Vagina (tissue), 2 donors: ENCODE measurements around the gene ZFPL1. TPM values are rescaled to one million over a fixed set of nuclear protein-coding genes. Genes with fewer than 3 reads are reported as not detected.

ENCODE experiments used
- DNase-seq, 2 donors: peaks; one replicate each; pipeline ENCODE4 v3.0.0-alpha.2; 2017; ENCODE audit errors: extremely low spot score in 2 of 2
- H3K27ac ChIP-seq: fragments of 200-600 bp; sonication (generic); one replicate; pipeline ENCODE4 v1.5.1; 2019
- H3K27me3 ChIP-seq: fragments of 200-600 bp; sonication (generic); one replicate; pipeline ENCODE4 v1.5.1; 2019
- H3K36me3 ChIP-seq, 2 donors: fragments of 200-600 bp; sonication (generic); one replicate each; pipeline ENCODE4 v1.5.1; 2017 to 2019
- H3K4me1 ChIP-seq: fragments of 200-600 bp; sonication (generic); one replicate; pipeline ENCODE4 v1.5.1; 2019
- H3K4me3 ChIP-seq, 2 donors: fragments of 200-600 bp; sonication (generic); 1 replicate in 1 of 2; 2 replicates in 1 of 2; pipeline ENCODE4 v1.5.1; 2016 to 2019
- H3K9me3 ChIP-seq: fragments of 200-600 bp; sonication (generic); one replicate; pipeline ENCODE4 v1.5.1; 2019
- CTCF ChIP-seq, 3 experiments: fragments of 450-650 bp in 2 of 3; fragments of 200-600 bp in 1 of 3; sonication (generic) in 1 of 3; IDR thresholded peaks; one replicate each; pipeline ENCODE4 v1.5.1; 2017 to 2019; ENCODE audit warnings: antibody characterized with exemption in 3 of 3, mild to moderate bottlenecking in 2 of 3, moderate library complexity in 2 of 3
- POLR2A ChIP-seq, 2 donors: fragments of 450-650 bp; IDR thresholded peaks; one replicate each; pipeline ENCODE4 v1.6.1; 2017; ENCODE audit warnings: antibody characterized with exemption in 2 of 2, mild to moderate bottlenecking in 2 of 2, moderate library complexity in 2 of 2
- POLR2AphosphoS5 ChIP-seq, 2 donors: sonication (generic); formaldehyde crosslinking; IDR thresholded peaks; one replicate each; pipeline ENCODE4 v1.9.0; 2017; ENCODE audit warnings: antibody characterized with exemption in 2 of 2, mild to moderate bottlenecking in 2 of 2, low read depth in 1 of 2; ENCODE audit not compliant: insufficient read depth in 1 of 2
- intact Hi-C: fragments of 100-400 bp; cut with DNase I; formaldehyde crosslinking; loops from one replicate; pipeline ENCODE4 v1.15.1; 2023
- microRNA-seq: library from miRNA; unstranded; fragments of <30 nt; microRNA quantifications from one replicate; pipeline ENCODE4, GENCODE V29; 2017; ENCODE audit warnings: borderline number of aligned reads, borderline replicate concordance
- small RNA-seq: library from RNA; depleted of rRNA; stranded (forward); fragments of <200 nt; gene quantifications from one replicate; pipeline ENCODE3, GENCODE V24; 2016
- total RNA-seq: library from RNA; depleted of rRNA; stranded (reverse); fragments of >200 nt; gene quantifications from one replicate; pipeline ENCODE4 v1.2.3, GENCODE V29; 2016

ZFPL1 gene
- total RNA-seq, 1 donor from 2014 or later: 50.8 TPM

DNA sequence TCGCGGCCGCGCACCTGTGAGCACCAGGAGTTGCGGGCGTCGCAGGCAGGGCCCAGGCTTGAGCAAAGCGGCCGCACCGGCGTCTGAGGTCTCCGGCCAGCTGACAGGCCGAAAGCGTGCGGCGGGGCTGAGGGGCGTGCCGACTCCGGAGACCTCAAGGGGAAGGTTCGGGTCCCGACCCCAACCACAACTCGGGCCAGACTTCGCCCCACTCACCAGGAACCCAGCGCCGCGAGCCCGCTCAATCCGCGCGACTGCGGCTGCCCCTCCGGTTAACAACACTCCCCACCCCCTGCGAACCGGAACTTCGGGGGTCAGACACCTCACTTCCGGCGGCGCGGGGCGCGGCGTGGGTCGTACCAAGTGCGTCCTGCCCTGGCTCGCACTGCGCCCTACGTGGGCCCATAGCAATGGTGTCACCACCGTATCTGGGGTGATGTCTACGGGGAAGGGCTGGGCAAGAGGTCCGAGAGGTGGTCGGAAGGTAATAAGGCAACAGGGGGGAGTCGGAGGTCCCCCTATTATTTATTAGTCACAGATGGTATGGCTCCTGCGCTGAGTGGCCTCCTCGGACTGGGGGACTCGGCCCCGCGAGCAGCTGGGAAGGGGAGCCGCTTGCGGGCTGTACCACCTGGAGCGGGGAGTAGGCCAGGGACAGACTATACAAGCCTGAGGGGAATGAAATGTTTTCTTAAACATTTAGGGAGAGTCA lies 50.4 kb downstream of the ZFPL1 start, which contains the start of gene SYVN1:
TSS of gene SYVN1 (minus strand) at position 280 of the 712 bp plus-strand sequence. CDS start 918 bp downstream, outside the sequence.
- peaks cover 30% of the 10 kb centered on the region for H3K4me1 ChIP-seq
- DNase-seq: peak in 1 of 2 donors; percentile 93

DNA sequence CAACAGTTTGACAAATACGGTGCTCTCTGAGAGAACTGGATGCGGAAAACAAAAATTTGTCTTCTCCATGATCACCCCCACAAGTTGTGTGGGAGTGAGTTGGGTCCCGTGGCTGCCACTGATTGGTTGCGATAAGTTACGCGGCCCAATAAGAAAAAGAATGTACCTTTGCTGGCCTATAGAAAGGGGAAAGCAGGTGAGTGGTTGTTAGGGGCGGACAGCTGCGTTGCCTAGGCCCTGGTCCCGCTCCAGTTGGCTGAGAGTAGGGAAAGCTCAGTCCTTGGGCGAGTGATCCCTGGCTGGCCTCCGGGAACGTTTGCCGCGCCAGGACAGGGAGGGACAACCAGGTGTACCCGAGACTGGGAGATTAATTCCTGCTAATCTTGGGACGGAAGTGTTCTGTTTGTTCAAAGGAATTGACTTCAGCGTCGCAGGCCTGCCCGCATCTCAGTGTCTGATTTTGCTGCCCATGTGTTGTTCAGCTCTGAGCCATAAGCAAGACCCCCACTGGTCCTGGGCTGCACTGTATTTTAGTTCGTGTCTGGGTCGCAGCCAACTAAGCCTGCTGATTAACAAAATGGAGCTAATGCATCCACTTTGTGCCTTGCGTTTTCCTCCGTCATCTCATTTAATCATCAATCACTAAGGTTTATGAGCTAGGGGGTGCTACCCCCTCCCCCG lies 51.1 kb downstream of the ZFPL1 start:
- Histone ChIP-seq H3K27ac (peak overlapping the region; percentile 94), H3K4me1 (peaks cover 30% of the 10 kb centered on the region), H3K4me3 (peak overlapping the region; percentile 87 to 89), H3K27me3 (no peaks in the 10 kb centered on the region), H3K9me3 (no peaks in the 10 kb centered on the region), H3K36me3 (peaks cover 0 to 24% of the 10 kb centered on the region in 2 donors)
- DNase-seq: peak in 1 of 2 donors; percentile 98
- intact Hi-C loops: loop anchor here (2.0 kb wide), 1 partner anchor 46 kb away; the partner anchor contains the start of gene CAPN1
- TF ChIP-seq POLR2AphosphoS5 (IDR thresholded peaks at IDR 0.05; ENCODE audit: insufficient read depth in 1 of 2, low read depth in 1 of 2) (peak in 1 of 2 donors; percentile 79), POLR2A (IDR thresholded peaks at IDR 0.05) (peak in 1 of 2 donors; percentile 21), CTCF (IDR thresholded peaks at IDR 0.05) (peak in 1 of 3 experiments; percentile 9)

More for the DNA sequence above, 50.4 kb downstream of the ZFPL1 start, which contains the start of gene SYVN1:
- H3K9me3 ChIP-seq: no peaks in the 10 kb centered on the region
- TF ChIP-seq POLR2A (IDR thresholded peaks at IDR 0.05) (peak in 1 of 2 donors; percentile 90), CTCF (IDR thresholded peaks at IDR 0.05) (peak in 1 of 3 experiments; percentile 6), POLR2AphosphoS5 (IDR thresholded peaks at IDR 0.05; ENCODE audit: insufficient read depth in 1 of 2, low read depth in 1 of 2) (peak; percentile 64 to 100)
- peak within 1 kb of the TSS; percentile 94 for H3K27ac ChIP-seq
- H3K36me3 ChIP-seq: peaks cover 0 to 31% of the 10 kb centered on the region in 2 donors
- intact Hi-C loops: loop anchor here (2.0 kb wide), 1 partner anchor 46 kb away; the partner anchor contains the start of gene CAPN1
- no peaks in the 10 kb centered on the region for H3K27me3 ChIP-seq
- peak within 1 kb of the TSS; percentile 87 to 89 for H3K4me3 ChIP-seq

DNA sequence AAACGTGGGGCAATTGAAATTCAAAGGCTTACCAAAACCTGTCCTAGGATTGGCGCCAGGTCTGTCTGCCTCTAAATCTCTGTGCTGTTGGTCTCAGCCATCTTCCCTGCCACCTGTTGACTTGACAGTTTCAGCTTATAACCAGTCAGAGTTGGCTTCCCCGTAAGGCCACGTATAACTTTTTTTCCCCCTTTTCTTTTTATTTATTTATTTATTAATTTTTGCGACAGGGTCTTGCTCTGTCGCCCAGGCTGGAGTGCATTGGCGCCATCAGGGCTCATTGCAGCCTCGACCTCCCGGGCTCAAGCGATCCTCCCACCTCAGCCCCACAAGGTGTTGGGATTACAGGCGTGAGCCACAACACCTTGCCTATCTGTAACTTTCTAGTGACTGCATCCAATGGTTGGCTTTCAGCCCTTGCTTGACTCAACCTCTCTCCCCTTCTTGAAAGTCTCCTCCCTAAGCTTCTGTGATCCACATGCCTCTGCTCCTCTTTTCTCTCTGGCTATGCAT lies 51.7 kb downstream of the ZFPL1 start:
- Histone ChIP-seq H3K27me3 (no peaks in the 10 kb centered on the region), H3K9me3 (no peaks in the 10 kb centered on the region), H3K27ac (peak overlapping the region; percentile 94), H3K36me3 (peaks cover 0 to 18% of the 10 kb centered on the region in 2 donors), H3K4me1 (peaks cover 30% of the 10 kb centered on the region), H3K4me3 (peak overlapping the region; percentile 87 to 89)
- DNase-seq: no peak
- intact Hi-C loops: loop anchor here (2.0 kb wide), 1 partner anchor 45 kb away; the partner anchor contains the start of gene CAPN1
- TF ChIP-seq POLR2A (IDR thresholded peaks at IDR 0.05) (no peak), POLR2AphosphoS5 (IDR thresholded peaks at IDR 0.05; ENCODE audit: insufficient read depth in 1 of 2, low read depth in 1 of 2) (no peak), CTCF (IDR thresholded peaks at IDR 0.05) (no peak)

- no peak overlapping the region for H3K4me3 ChIP-seq
- TF ChIP-seq CTCF (IDR thresholded peaks at IDR 0.05) (no peak), POLR2AphosphoS5 (IDR thresholded peaks at IDR 0.05; ENCODE audit: insufficient read depth in 1 of 2, low read depth in 1 of 2) (no peak), POLR2A (IDR thresholded peaks at IDR 0.05) (no peak)
- no peak for DNase-seq
- intact Hi-C loops: no loop called here
- no peaks in the 10 kb centered on the region for H3K9me3 ChIP-seq
- H3K27ac ChIP-seq: no peak overlapping the region
- peaks cover 0 to 9% of the 10 kb centered on the region in 2 donors for H3K36me3 ChIP-seq
- H3K27me3 ChIP-seq: no peaks in the 10 kb centered on the region
- H3K4me1 ChIP-seq: peaks cover 30% of the 10 kb centered on the region
Measured at GRCh38 chr11:65136515-65137096, 52.6 kb downstream of the ZFPL1 start.

Small RNA genes within 50 kb of the gene (microRNA-seq; reads per million reads assigned to microRNA genes)
- gene MIR6751: not detected

Small RNA genes within 50 kb of the gene (small RNA-seq; reads per million reads assigned to genes)
- gene SNX15: not detected

Other genes with a start within 250 kb of the ZFPL1 start
- 13.0 TPM for gene CDC42BPG, start 239.6 kb upstream of the ZFPL1 start, total RNA-seq
- 61.6 TPM for gene EHD1, start 205.6 kb upstream of the ZFPL1 start, total RNA-seq
- gene ATG2A, start 167.0 kb upstream of the ZFPL1 start, total RNA-seq: 27.0 TPM
- 16.9 TPM for gene PPP2R5B, start 159.5 kb upstream of the ZFPL1 start, total RNA-seq
- not detected for gene GPHA2, start 148.3 kb upstream of the ZFPL1 start, total RNA-seq
- not detected for gene MAJIN, start 112.1 kb upstream of the ZFPL1 start, total RNA-seq
- not detected for gene BATF2, start 87.3 kb upstream of the ZFPL1 start, total RNA-seq
- gene ARL2, start 70.1 kb upstream of the ZFPL1 start, total RNA-seq: 112 TPM
- gene SNX15, start 56.8 kb upstream of the ZFPL1 start, total RNA-seq: 24.1 TPM
- gene SAC3D1, start 43.0 kb upstream of the ZFPL1 start, total RNA-seq: 11.8 TPM
- 30.7 TPM for gene NAALADL1, start 25.7 kb upstream of the ZFPL1 start, total RNA-seq
- 3.7 TPM for gene CDCA5, start 182 bp upstream of the ZFPL1 start, total RNA-seq
- 191 TPM for gene VPS51, start 12.0 kb downstream of the ZFPL1 start, total RNA-seq
- 37.6 TPM for gene TM7SF2, start 27.6 kb downstream of the ZFPL1 start, total RNA-seq
- 15.7 TPM for gene ZNHIT2, start 33.5 kb downstream of the ZFPL1 start, total RNA-seq
- gene FAU, start 37.9 kb downstream of the ZFPL1 start, total RNA-seq: 1,228 TPM
- gene MRPL49, start 38.1 kb downstream of the ZFPL1 start, total RNA-seq: 43.5 TPM
- gene SYVN1, start 50.3 kb downstream of the ZFPL1 start, total RNA-seq: 42.5 TPM
- not detected for gene SPDYC, start 86.0 kb downstream of the ZFPL1 start, total RNA-seq
- gene CAPN1, start 97.7 kb downstream of the ZFPL1 start, total RNA-seq: 302 TPM
- 9.6 TPM for gene POLA2, start 177.7 kb downstream of the ZFPL1 start, total RNA-seq
- gene CDC42EP2, start 230.6 kb downstream of the ZFPL1 start, total RNA-seq: 27.7 TPM
- gene DPF2, start 249.6 kb downstream of the ZFPL1 start, total RNA-seq: 33.1 TPM